DOHH2 (cell line): Measurements from ENCODE around the gene SAMHD1.

Source experiments
- CTCF ChIP-seq: fragments of 200-600 bp; sonication (generic); IDR thresholded peaks from one replicate; pipeline ENCODE4 v1.5.1; 2014; ENCODE audit warnings: antibody characterized with exemption, mild to moderate bottlenecking, low read depth, low read length; ENCODE audit not compliant: poor library complexity, severe bottlenecking
- EZH2phosphoT487 ChIP-seq: fragments of 200-600 bp; sonication (generic); IDR thresholded peaks from 2 replicates; pipeline ENCODE4 v1.6.1; 2017; ENCODE audit warnings: borderline replicate concordance, mild to moderate bottlenecking, antibody characterized with exemption, low read length, moderate library complexity, mixed read lengths

GRCh38 chr20:36974660-36975059, 23.2 kb upstream of the SAMHD1 start:
- TF ChIP-seq CTCF (no peak), EZH2phosphoT487 (no peak)
